GM18909 (cell line): ENCODE measurements around the gene CENPE.

Experiments used
- ATAC-seq: cut with Tn5 transposase; IDR thresholded peaks from one replicate; pipeline ENCODE4 v1.9.1; 2021; ENCODE audit warnings: mild to moderate bottlenecking; ENCODE audit not compliant: unreplicated experiment, poor library complexity

Gene CENPE

DNA sequence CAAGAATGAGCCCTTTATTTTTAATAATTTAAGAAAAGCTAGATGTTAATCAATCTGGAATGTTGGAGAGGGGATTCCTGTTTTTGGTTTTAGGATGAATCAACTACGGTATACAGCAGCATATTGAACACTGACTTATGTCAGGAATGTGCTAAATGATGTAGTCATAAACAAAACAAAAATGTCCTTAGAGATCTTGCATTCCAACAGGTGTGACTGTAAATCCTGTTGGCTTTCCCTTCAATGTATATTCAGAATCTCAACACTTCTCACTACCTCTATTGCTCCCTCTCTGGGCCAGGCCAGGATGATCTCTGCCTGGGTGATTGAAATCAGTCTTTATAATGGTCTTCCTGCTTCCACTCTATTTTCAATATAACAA lies 60.7 kb downstream of the CENPE start:
- ATAC-seq, result no peak

DNA sequence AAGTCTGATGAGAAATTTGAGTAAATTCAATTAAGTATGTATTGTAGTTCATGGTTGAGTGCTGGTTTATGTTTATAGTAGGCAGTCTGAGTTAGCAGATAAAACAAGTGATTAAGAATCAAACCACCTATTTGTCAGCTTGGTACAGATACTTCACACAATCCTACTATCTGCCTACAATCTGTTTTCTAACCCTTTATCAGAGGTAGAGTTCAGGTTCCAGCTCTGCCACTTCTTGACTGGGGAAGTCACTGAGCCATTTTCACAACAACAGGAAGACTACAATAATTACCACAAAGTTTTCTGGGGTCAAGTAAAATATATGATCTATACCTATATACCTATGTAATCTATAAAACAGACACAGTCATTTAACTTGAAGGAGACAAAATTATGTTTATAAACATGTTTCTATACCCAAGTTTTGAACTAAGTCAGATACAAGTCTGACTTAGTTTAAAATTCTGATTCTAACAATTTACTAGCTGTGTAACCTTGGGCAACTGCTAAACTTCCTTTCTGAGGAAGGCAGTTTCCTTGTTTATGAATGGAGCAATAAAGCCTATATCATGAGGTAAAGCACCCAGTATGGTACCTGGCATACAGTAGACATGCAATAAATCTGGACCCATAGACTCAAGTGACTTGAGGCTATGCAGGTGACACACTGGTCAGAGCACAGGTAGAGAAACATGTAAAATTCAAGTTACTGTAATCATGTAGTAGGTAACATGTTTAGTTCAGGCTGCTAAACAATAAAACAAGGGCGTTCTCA lies 61.3 kb downstream of the CENPE start:
- ATAC-seq, result no peak

DNA sequence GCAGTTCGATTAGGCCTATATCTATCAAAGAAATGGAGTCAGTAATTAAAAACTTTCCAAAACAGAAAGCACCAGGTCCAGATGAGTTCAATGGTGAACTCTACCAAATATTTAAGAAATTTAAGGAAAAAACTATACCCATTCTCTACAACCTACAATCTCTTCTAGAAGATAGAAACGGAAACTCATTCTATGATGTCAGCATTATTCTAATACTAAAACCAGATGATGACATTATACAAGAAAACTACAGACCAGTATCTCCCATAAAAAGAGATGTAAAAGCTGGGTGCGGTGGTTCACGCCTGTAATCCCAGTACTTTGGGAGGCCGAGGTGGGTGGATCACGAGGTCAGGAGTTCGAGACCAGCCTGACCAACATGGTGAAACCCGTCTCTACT lies 69.0 kb downstream of the CENPE start:
- ATAC-seq, result no peak

DNA sequence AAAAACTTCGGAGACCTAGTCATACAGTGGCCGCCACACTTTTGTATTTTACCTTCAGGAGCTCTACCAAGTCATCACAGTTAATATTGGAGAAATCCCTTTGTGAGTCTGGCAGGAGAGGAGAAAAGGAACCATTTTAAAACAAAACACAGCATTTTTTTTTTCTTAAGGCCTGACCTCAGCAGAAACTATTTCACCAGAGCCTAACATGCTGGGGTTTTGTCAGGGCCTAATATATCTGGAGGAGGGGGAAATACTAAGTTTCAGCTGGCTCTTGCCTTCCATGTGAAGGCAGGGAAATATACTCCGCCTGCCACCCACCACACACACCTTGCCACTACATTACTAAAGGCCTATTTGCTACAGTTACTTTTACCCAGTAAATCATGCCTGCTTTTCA lies 72.0 kb downstream of the CENPE start:
- no peak for ATAC-seq

DNA sequence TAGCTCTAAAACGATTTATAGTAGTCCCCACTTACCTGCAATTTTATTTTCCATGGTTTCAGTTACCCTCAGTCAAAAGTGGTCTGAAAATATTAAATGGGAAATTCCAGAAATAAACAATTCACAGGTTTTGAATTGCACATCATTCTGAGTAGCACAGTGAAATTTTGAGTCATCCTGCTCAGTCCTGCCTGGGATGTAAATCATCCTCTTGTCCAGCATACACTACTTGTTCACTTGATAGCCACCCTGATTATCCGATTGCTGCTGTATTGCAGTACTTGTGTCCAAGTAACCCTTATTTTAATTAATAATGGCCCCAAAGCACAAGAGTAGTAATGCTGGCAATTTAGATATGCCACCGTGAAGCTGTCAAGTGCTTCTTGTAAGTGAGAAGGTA lies 75.0 kb downstream of the CENPE start:
- ATAC-seq, result no peak

DNA sequence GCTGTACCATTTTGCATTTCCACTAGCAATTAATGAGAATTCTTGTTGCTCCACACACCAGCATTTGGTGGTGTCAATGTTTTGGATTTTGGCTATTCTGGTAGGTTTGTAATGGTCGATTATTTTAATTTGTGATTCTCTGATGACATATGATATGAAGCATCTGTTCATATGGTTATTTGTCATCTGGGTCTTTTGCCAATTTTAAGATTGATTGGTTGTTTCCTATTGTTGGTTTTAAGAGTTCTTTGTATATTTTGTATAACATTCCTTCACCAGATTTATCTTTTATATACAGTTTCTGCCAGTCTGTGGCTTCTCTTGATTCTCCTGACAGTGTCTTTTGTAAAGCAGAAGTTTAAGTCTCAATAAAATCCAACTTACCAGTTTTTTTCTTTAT lies 80.0 kb downstream of the CENPE start:
- ATAC-seq, result no peak

DNA sequence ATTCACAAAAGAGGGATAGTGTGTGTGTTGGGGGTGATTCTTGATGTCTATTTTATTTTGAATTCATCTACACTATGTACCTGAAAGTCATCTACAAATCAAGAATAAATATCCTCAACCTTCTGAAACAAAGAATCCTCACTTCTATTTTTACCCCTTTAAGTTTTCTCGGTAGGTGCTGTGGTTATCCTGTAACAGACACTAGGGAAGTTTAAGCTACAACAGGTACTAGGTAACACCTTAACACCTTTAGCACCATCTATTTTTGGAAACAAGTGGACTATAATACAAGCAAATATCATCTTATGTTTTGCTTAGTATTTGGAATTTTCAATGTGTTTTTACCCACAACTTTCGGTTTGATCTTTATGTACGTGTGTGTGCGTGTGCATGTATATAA lies 86.5 kb downstream of the CENPE start:
- ATAC-seq, result no peak

DNA sequence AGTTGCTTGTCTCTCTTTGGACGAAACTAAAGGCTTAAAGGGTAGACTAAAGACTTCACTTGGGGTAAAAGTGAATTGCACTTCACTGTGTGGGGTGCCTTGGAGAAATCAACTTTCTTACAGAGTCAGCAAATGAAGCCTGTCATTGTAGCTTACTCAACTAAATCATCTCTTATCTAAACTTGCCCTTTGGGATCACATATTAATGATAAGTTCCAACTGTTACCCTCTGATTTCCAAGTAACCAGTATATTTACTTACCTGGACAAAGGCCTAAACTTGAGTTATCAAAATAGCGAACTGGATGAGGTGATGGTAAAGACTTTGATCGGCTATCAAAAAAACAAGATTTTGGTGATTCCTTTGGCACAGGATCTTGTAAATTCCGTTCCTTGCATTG lies 89.6 kb downstream of the CENPE start:
- ATAC-seq, result no peak

DNA sequence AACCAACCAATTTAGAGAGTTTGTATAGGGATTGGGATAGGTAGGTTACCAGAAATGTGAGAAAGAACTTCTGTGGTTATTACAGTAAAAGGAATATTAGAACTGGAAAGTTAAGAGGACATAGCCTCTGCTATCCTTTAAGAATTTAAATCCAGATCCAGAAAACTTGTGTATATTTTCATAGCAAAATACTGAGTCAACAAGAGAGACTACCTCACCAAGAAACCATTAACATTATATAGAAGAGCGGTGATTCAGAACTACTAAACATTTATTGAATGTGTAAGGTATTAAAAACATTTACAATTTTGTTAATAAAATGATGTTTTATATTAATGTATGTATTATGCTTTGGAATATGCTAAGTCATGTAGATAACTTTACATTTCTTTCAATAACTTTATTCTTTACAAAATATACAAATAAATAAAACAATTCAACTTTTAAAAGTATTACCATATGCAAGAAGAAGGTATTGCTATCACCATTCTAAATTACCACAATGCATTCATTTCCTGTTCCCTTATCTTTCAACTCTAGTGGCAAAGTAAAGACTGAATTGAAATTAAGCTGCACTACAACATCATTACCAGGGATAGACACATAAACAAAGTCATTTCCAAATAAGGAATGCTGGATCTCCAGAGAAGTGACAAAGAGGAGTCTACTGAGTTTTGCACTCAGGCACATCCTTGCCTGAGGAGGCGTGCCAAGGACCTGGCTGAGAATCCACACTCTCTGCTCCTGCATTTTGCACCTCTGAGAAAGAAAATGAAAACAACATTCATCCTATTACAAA lies 92.4 kb downstream of the CENPE start:
- no peak for ATAC-seq

DNA sequence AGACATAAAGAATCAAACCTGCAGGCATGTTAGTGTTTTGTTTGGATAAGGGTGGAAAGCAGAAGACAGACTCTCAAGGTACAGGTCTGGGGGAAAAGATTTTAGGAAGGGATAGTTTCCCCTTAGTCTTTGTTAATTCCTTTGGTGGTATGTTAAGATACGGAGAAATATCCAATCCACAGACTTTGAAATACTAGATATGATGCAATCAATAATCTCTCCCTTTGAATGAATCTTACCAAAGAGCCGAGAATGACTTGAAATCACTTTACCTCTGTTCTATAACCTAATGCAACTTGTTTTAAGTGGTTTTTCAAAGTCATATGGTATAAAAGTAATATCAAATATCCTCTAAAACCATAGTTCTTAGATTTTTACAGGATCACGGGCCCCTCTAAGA lies 93.3 kb downstream of the CENPE start:
- no peak for ATAC-seq

DNA sequence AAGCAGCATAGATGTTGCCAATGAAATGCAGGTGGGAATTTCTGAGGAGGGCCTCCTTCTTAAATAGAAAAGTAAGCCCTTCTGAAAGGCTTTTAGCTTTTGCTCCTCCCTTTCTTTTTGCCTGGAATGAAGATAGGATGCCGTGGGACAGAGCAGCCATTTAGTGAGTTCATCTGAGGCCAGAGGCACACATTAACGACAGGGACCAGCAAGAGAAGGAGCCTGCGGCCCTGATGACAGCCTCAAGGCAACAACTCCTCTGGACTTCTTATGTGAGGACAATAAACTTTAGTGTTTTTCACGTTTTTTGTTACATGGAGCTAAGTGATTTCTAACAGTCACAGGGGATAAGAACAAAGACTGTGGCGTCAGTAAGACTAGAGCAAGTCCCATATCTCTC lies 97.5 kb downstream of the CENPE start:
- no peak for ATAC-seq

DNA sequence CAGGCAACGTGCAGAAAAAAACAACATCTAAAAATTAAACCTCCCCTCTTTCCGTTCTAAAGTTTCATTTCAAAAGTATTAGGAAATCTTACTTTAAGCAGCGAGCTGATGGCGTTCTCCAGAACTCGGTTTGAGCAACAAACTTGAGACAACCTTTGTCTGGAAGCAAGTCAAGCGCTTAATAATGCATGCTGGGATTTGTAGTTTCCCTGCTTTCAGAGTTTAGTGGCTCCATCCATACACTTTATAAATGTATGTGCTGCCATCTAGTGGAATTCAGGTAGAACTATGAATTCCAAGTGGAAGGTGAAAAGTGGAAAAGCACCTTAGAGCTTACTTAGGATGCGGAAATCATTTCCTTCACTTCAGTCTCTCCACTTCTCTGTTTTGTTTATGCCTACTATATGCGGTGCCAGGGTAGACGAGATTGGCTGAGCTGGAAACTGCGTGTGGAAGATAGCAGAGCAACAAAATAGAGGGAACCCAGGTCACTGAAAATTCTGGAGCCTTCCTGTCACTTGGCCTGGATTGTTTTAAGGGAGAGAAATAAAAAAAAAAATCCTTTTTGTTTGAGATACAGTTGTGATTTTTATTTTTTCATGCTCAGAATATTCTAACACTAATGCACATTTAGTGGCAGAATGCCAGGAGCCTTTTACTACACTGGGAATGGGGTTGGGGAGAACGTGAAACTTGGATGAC lies 98.3 kb downstream of the CENPE start, which contains the start of gene BDH2:
Gene BDH2 (minus strand): TSS at position 144 of the 702 bp plus-strand sequence. CDS start 3,580 bp downstream, outside the sequence.
- peak; percentile 97 for ATAC-seq

DNA sequence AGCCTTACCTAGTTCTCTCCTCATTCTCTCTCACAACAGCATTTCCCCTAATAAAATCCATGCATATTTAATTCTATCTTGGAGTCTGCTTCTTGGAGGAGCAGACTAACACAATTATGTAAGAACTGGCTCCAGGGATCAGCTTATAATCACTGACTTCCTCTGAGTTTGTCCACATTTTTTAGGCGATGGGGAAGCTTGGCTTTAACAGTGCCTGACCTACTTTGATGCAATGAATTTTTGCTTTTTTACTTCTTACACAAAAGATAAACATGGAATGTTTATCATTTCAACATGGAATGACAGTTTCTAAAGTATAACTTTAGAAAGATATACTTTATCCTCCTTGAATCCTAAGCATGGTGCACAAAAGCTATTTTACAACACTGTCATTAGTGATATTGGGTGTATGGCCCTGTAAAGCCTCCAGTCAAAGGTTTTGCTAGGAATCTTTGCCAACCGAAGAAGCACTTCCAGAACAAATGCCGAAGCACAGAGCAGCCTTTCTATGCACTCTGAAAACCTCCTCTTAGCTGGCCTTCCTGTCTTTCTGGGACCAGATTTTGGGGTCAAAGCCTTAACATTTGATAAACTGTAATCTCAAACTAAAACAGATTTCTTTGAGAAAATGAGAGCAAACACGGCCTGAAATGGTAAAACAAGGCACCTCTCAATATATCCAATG lies 99.2 kb downstream of the CENPE start:
- no peak for ATAC-seq

DNA sequence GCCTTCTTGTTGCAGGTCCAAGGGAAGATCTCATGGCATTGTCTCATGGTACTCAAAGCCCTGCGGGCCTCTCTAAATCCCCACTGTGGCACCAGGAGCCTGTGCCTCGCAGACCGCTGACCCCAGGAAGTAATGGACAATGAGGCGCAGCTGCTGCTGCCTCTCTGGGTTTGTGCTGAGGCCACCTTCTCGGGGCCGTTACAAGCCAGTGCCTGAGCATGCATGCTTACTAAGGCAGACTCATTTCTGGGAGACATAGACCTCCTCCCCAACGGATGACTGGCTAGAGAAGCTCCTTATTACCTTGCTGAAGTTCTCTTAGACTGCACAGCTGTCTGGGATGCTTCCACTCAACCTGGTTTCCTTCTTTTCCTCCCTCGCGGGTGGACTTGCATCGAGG lies 99.8 kb downstream of the CENPE start:
- no peak for ATAC-seq

DNA sequence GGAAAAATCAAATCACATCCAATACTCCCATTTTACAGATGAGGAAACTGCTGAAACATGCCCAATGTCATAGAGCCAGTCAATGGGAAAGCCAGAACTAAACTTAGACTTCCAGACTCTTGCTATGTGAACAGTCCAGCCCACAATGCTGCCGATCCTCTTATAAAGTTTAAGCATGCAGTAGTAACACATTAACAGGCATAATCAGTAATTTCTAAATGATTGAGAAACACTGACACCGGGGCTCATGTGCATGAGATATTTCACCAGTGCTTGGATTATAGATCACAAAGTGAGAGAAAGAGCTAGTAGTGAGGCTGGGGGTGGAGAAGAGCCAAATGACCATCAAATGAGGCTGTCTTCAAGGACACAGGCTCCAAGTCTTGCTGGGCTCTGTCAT lies 101.0 kb downstream of the CENPE start:
- ATAC-seq, result no peak

DNA sequence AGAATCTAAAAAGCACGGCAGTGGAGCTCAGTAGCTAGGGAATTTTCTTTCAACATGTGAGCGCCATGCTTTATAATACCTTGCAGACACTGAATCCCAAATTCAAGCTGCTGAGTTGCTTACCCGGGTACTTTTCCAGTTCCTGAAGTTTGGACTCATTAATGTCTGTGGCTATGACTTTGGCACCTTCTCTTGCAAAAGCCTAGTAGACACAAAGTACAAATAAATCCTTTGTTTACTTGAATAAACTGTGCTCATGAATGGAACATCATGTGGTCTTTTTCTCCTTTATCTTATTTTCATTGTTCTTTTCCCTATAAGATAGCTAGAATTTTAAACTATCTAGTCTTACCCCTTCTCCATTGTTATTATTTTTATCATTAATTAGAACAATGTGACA lies 103.1 kb downstream of the CENPE start:
- ATAC-seq, result no peak

DNA sequence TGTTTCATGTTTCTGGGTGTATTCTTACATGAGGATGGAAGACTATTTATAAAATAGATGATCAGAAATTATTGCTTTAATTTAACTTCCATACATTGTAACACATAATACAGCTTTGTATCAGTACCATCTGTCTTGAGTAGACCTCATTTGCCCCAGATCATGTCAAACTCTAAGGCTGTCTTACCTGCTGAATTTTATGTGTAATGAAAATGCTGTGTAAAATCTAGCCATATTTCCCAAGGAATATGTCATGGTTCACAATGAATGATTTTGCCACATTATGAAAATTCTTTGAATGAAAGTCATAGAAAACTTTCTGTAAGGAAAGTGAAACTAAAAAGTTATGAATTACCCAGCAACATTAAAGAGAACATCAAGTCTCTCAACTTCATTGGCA lies 105.9 kb downstream of the CENPE start:
- ATAC-seq, result peak; percentile 29

DNA sequence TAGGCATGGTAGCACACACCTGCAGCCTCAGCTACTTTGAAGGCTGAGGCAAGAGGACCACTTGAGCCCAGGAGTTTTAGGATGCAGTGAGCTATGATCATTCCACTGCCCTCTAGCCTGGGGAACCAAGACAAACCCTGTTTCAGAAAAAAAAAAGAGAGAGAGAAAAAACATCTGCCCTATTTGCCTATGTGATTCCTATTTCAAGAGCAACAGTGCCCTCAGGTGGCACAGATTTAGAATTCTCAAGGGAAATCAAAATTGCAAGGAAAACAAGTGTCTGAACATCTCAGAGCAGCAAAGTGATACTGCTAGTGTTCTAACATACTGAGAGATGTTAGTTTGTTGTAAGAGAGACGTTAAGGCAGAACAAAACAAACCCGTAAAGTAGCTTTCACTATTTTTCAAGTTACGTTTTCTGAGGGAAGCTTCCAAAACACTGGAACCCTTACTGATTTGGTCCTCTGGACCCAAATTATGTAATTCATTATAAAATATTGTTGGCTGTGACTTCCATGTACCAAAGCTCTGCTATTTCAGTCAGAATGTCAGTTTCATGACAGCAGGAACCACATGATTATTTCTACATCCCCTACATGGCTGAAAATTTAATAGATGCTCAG lies 106.4 kb downstream of the CENPE start:
- peak; percentile 74 for ATAC-seq

DNA sequence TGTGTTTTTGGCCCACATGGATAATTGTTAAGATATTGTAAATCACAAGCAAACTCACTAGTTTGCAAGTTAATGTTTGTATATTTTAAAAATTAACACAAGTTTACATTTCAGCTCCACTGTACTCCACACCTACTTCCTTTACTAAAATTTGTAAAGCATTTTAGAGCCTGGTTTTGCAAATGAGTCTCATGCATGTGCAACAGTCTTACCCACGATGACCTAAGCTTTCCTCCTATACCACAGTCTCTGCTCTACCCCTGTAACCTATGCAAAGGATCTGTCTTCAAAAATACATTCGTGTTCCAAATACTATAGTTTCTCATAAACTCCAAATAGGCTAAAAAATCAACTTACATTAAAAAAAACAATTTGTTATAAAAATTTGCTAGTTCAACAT lies 108.7 kb downstream of the CENPE start:
- no peak for ATAC-seq

DNA sequence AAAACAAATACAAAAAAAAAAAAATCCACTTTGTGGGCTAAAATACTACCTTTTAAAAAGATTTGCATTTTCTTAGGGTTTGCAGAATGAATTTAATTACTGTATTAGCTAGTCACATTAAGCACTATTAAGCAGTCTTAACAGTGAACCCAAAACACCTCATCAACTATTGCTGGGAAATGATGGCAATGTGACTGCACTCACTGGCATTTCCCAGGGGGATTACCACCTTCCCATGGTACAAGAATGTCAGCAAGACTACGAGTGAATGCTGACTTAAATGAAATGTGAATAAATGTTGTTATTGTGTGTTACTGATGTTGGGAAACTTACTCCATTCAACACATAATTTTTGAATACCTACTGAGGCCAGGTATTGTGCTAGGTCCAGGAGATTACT lies 111.6 kb downstream of the CENPE start:
- no peak for ATAC-seq
